Measurements from ENCODE around the gene BRD8. TPM values are rescaled to one million over a fixed set of nuclear protein-coding genes. Genes with fewer than 3 reads are reported as not detected.
"Not testable (repeated sequence)": the region's sequence is repeated elsewhere in the genome, so short reads cannot be mapped to it uniquely, and the experiment has no call there.

Gene BRD8
- total RNA-seq, 1 donor from 2014 or later: 31.9 TPM

DNA sequence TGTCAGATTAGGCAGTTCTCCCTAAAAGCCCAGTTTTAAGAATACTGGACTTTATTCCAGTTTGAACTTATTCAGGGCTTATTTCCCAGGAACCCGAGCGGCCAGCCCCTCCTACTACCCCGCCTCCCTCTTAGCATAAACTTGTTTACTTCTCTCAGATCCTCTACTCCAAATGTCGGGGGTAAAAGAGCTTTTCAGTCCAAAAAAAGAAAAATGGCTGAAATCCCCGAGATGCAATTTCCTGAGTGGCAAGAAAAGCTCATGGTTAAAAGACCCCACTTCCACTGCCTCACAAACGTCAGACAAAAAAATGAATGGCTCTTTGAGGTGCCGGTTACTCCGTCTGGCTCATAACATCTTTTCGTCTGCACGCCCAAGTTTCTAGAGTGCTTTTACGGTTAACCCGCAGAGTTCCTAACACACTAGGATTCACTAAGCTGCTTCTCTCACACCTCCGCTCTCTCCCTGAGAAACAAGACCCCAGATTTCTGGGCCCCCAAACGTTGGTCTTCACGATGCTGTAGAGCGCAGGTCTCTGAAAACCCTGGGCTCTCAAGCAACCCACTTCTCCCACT is 402 bp downstream of the BRD8 start:
- intact Hi-C loops (cut with DNase I): loop anchor here (5.0 kb wide), 1 partner anchor 159 kb away; the partner anchor contains the start of gene FAM53C
- DNase-seq (ENCODE audit: low spot score): no peak

DNA sequence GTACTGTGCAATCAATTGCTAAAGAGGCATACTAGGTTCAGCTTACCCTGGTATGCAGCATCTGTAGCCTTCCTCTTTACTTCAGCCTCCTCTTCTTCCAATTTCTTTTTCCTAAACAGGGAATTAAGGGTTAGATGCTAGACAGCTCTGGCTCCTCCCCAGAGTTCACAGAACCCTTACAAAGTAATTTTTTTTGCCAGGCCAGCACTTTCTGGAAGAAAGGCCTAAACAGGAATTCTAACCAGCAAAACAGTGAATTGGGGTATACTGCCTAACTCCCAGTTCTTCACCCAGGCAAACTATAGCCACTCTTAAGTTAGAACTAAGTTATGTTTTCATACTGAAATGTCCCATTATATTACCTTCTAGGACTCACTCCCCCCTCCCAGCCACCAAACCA is 8.1 kb downstream of the BRD8 start:
- intact Hi-C loops (cut with DNase I): no loop called here
- no peak for DNase-seq (ENCODE audit: low spot score)

DNA sequence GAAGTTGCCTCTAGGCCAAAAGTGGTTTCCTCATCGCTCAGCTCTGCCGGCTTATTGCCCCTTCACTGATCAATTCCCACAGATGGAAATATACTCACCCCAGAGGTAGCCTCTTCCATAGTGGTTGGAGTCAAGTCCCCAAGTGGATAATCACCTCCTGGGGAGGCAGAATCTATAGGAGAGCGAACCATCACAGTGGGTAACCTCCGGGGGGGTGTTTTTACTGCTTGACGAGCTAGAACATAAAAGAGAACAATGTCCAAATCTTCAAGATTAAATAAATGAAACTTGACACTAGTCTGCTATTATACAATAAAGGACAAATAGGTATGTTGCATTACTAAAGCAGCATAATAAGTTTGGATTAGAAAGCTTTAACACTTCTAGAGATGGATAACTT is 9.3 kb downstream of the BRD8 start:
- DNase-seq (ENCODE audit: low spot score): no peak
- intact Hi-C loops (cut with DNase I): no loop called here

DNA sequence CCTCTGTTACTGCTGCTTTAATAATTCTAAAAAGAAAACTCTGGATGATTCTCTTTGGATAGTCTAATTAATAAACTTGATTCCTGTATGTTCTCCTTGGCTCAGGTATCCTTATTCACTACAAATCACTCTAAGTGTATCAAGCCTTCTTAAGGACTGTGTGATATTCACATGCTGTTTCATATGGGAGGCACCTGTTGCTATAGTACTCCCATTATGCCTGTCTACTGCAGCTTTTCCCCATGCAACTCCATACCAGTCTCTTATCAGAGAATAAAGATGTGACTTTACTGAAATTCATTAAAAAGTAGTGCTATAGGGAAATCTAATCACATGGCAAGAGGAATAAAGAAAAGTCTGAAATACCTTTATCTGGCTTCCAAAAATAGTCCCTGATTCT is 14.7 kb downstream of the BRD8 start:
- no peak for DNase-seq (ENCODE audit: low spot score)
- intact Hi-C loops (cut with DNase I): no loop called here

DNA sequence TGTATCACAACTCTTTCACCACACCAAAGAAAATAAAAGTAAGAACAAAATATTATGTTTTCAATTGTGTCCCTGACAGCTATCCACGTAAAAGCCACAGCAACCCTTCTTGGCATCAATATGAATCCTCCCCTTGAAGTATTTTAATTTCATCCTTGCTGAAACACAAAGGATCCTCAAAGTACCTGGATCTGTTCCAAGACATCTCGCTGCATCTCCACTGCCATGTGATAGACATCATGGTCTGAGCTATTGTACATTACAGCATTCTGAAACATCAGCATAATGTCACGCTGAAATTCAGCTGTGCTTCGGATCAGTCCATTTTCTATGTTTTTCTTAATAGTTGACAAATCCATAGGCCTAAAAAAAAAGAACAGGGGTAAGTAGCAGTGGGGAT is 17.7 kb downstream of the BRD8 start:
- DNase-seq (ENCODE audit: low spot score): no peak
- intact Hi-C loops (cut with DNase I): no loop called here

DNA sequence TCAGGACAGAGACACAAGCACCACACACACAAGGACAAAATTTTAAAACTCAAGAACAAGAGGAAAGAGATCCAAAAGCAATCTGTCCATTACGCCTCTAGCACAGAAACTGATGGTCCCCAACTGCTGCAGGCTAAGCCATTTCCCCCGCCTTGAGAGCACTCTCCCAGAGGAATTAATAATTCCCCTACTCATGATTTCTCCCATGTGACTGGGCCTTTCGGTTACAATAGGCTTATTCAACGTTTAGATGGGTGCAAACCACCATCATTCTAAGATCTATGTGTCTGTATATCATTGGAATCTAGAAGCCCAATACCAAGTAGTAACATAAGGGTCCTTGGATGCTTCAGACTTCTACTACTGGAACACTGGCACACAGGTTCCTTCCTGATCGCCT is 18.8 kb downstream of the BRD8 start:
- intact Hi-C loops (cut with DNase I): no loop called here
- no peak for DNase-seq (ENCODE audit: low spot score)

DNA sequence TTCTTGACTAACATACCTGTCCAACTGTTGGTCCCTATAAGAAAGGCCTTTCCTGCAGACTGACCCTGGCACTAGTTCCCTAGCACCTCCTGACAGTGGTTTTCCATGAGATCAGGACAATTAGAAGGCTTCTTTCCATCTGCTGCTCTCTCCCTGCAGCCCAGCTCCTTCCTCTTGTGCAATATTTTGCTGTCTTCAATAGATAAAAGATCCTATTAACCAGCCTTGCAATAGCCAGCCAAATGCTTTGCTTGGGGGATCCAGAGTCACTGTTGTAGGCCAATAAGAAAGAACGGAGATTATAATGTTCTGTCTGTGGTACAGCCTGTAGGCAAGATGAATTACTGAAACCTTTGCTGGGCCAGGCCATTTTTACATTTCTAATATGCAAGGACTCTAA is 20.8 kb downstream of the BRD8 start:
- DNase-seq (ENCODE audit: low spot score): no peak
- intact Hi-C loops (cut with DNase I): no loop called here

DNA sequence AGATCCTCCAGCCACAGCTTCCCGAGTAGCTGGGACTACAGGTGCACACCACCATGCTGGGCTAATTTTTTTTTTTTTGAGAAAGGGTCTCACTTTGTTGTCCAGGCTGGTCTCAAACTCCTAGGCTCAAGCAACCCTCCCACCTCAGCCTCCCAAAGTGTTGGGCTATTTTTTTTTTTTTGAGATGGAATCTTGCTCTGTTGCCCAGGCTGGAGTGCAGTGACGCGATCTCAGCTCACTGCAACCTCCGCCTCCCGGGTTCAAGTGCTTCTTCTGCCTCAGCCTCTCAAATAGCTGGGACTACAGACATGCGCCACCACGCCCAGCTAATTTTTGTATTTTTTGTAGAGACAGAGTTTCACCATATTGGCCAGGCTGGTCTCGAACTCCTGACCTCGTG is 22.5 kb downstream of the BRD8 start:
- intact Hi-C loops (cut with DNase I); DNase-seq (ENCODE audit: low spot score): not testable (repeated sequence)

DNA sequence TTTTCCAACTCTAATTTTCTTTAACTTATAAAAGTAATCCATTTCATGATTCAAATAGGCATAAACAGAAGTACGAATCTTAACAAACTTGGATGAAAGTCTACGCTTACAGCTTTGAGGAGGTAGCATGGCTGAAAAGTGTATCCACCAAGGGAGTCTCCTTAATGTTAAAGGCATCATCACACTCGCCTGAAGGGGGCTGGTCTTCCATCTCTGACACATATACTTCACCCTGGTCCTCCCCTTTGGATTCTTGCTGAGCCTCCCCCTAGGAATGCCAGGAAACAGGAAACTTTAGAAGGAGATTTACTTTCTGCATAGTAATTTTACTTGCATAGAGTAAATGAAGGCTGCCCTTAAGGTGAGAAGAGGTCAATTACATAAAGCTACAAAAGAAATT is 28.9 kb downstream of the BRD8 start:
- no peak for DNase-seq (ENCODE audit: low spot score)
- intact Hi-C loops (cut with DNase I): no loop called here

DNA sequence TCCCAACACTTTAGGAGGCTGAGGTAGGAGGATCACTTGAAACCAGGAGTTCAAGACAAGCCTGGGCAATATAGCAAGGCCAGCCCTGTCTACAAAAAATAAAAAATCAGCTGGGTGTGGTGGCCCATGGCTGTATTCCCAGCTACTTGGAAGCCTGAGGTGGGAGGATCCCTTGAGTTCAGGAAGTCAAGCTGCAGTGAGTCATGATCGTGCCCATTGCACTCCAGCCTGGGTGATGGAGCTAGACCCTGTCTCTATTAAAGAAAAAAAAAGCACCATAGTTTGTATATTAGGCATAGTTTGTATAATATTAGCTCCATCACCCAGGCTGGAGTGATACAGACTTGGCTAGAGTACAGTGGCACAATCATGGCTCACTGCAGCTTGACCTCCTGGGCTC is 29.6 kb downstream of the BRD8 start:
- intact Hi-C loops (cut with DNase I): no loop called here
- no peak for DNase-seq (ENCODE audit: low spot score)

DNA sequence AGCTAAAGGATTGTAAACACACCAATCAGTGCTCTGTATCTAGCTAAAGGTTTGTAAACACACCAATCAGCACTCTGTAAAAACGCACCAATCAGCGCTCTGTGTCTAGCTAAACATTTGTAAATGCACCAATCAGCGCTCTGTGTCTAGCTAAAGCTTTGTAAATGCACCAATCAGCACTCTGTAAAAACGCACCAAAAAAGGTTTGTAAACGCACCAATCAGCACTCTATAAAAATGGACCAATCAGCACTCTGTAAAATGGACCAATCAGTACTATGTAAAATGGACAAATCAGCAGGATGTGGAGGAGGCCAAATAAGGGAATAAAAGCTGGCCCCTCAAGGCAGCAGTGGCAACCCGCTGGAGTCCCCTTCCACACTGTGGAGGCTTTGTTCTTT is 34.9 kb downstream of the BRD8 start:
- intact Hi-C loops (cut with DNase I); DNase-seq (ENCODE audit: low spot score): not testable (repeated sequence)

DNA sequence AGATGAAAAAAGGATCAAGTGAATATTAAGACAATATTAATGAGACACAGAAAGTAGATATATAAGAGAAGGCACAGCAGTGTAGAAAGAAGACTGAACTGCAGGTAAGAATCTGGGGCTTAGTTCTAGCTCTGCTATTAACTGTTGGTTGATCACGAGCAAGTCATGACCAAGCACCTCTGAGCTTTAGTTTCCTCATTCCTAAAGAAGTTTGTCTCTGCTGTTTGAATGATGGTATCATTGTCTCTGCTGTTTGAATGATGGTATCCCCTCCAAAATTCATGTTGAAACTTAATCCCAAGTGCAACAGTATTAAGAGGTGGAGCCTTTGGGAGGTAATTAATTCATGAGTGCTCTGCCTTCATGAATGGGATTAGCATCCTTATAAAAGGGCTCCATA is 36.7 kb downstream of the BRD8 start:
- intact Hi-C loops (cut with DNase I): no loop called here
- no peak for DNase-seq (ENCODE audit: low spot score)

DNA sequence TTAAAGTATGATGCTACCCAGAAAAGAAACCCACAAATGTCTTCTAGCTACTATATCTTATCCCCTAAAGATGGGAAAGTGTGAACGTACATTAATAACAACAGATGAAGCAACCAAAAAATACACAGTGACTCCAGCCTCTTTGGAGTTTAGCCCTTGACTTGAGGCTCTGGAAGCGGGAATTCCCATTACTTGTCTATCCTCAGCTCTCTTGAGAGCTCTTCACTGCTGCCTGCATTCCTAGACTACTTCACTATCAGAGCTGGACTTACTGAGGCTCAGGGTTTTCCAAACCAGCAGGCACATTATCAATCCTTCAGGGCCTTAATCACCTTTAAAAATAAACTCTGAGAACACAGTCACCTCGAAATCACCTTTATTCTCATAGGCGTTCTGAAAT is 38.2 kb downstream of the BRD8 start:
- DNase-seq (ENCODE audit: low spot score): no peak
- intact Hi-C loops (cut with DNase I): no loop called here

DNA sequence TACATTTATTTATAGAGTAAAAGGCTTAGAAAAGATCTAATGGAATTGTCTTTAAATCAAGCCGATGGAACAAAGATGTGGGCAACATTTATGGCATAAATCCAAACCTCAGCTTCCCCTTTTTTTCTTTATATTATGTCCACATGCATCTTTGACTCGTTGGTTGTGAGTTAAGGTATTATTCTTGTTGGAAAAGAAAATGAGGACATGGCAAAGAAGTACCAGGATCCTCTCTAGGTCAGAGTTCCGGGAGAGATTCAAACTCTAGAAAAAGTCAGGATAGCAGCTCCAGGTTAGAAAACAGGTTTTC is 38.7 kb downstream of the BRD8 start:
- no peak for DNase-seq (ENCODE audit: low spot score)
- intact Hi-C loops (cut with DNase I): loop anchor here (10.0 kb wide), 1 partner anchor 385 kb away; the partner anchor contains the start of gene HNRNPA0

DNA sequence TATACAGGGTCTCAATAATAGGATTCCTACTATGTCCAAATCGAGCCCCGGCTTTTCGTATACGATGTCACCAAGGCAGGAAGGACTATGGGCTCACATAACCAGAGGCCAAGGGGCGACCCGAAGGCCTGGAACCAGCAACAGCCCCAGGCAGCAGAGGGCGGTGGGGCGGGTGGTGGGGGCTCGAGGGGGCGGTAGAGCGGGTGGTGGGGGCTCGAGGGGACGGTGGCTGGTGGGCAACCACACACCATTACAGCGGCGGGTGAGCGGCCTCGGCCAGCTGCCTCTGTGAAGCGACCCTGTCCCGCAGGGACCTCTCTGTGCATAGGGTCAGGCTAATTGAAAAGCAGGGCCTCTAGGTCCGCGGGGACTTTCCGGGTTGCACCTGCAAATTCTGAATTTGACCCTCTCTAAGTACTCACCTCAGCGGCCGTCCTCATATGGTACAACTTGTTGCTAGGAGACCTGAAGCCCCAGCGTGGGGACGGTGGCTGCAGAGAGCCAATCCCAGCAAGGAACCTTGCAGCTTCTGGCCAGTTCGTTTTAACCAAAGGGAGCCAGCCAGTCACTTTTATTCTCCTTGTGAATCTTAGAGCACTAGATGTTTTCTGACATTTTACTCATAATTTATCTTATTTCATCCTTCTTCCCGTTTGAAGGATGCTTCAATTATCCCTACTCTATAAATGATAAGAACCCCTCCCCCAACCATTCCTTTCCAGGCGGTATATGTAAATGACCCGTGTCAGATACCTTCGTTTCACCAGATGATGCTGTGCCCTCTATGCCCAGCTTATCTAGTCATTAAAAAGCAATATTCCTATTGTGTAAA is 39.3 kb downstream of the BRD8 start, which contains the start of gene NME5:
Gene NME5, minus strand, starts transcription at position 480 of the 832 bp plus-strand sequence. CDS start 648 bp downstream, outside the sequence.
- DNase-seq (ENCODE audit: low spot score): peak; percentile 80
- intact Hi-C loops (cut with DNase I): loop anchor here (10.0 kb wide), 1 partner anchor 384 kb away; the partner anchor contains the start of gene HNRNPA0

DNA sequence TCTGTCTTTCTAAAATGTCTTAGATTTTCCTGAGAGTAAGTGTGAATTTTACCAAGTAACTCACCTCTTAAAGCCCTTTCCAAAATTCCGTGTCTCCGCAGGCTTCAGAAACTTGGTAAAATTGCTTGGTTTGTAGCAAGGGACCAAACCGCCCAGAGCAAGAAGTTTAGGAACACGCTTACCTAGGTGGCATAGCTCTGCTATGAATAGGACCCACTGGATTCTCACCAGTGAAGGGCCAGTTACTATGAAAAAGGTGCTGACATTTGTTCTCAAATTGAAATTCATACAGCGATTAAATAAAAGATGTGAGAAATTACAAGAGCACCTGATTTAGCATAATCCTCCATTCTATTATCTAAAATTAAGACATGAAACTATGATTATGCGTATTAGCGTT is 45.9 kb downstream of the BRD8 start:
- intact Hi-C loops (cut with DNase I): loop anchor here (2.0 to 10.0 kb wide), 3 partner anchors 54 to 378 kb away; partner anchors contain the start of gene HNRNPA0
- DNase-seq (ENCODE audit: low spot score): no peak

DNA sequence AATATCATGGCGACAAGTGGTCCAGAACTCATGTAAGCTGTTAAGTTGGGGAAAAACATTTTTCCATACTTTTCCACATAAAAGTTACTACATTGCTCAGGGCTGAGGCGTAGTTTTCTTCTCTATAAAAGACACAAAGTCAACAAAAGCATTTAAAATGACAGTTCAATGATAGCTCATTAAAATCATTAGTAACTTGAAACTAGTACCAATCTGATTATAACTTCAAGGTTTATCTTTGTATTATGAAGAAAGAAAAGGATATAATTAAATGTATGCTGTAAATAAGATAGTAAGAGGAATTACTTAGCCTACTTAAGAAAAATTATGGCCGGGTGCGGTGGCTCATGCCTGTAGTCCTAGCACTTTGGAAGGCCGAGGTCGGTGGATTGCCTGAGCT is 49.1 kb downstream of the BRD8 start:
- intact Hi-C loops (cut with DNase I): no loop called here
- DNase-seq (ENCODE audit: low spot score): no peak

DNA sequence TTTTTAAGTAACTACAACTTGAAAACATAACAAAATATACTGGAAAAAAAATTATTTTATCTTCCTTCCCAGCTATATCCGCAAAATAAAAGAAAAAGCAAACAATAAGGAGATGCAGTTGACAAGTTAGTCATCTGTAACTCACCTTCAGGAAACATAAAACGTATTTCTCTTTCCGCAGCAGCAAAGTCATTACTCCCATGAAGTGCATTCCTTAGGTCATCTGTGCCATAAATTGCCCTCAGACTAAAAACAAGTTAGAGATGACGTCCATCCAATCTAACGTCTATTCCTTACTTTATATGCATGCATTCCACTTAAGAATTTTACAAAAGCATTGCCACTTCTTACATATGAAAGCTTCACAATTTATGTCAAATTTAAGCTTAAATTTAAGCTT is 50.1 kb downstream of the BRD8 start:
- intact Hi-C loops (cut with DNase I): no loop called here
- DNase-seq (ENCODE audit: low spot score): no peak

DNA sequence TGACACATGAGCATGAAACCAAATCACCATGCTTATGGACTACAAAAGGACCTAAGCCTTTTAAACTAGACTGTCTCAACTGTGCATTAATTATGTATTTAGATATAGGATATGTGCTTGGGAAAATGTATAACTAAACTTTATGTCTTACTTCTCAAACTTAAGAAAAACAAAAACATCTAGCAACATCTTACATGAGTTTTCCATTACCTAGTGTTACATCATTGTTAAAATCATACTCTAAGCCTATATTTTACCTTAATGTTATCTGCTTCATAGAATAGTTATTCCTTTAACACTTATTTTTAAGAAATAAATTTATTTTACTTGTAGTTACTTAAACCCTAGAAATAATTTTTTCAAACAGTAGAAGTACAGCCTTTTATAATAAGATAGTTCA is 63.2 kb downstream of the BRD8 start:
- intact Hi-C loops (cut with DNase I): no loop called here

DNA sequence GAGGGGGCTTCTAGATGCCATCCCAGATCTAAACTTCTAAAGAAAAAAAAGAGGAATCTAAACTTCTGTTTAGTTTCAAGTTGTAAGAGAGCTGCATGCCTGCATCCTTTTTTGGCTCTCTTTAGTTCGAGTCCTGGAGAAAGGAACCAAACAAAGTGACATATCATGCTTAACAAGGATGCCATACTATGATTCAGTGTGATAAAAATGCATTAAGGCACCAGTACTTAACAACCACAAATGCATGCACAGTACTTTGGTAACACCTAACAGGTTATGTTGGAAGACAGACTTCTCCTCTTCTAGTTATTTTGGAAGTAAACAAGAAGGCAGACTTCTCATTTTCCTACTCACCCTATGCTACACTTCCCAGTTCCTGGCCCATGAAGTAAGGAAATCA is 66.5 kb downstream of the BRD8 start:
- intact Hi-C loops (cut with DNase I): no loop called here
- no peak for DNase-seq (ENCODE audit: low spot score)

More for the DNA sequence above, 63.2 kb downstream of the BRD8 start:
- no peak for DNase-seq (ENCODE audit: low spot score)

DNA sequence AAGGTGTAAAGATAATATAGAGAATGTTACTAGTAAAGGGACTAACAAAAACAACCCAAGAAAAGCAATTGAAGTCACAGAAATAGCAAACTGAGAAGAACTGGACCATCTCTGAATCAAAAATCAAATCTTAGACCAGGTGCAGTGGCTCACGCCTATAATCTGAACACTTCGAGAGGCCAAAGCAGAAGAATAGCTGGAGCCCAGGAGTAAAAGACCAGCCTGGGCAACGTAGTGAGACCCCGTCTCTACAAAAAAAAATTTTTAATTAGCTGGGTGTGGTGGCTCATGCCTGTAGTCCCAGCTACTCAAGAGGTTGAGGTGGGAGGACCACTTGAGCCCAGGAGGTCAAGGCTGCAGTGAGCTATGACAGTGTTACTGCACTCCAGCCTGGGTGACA is 67.2 kb downstream of the BRD8 start:
- intact Hi-C loops (cut with DNase I): no loop called here

More for the DNA sequence above, 67.2 kb downstream of the BRD8 start:
- DNase-seq (ENCODE audit: low spot score): no peak
